Measurements from ENCODE around the gene GTF2F2.

The GTF2F2 gene

DNA sequence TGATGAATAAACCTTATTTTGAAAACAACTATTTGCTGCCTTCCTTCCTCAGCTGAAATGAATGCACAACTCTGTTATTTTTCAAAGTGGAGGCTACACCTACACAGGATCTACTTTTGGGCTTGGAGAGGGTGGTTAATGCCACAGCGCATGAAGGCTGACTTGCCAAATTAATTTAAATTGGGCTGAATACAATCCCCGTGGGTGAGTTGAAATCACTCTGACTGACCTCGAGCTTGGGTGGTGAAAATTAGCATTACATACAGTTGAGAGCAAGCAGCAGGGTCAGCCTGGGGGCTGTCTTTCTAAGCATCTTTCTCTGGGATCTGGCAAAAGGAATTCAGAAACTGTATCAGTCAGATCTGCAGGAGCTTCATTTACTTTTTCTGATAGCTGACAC is 182.2 kb downstream of the GTF2F2 start:
- TF ChIP-seq SPI1 (IDR thresholded peaks at IDR 0.05; ENCODE audit: borderline replicate concordance, low read depth) (no peak), POLR2AphosphoS5 (IDR thresholded peaks at IDR 0.05; ENCODE audit: low read depth) (no peak), GABPA (IDR thresholded peaks at IDR 0.05; ENCODE audit: low read depth) (no peak)
- TF ChIP-seq, protein P1, sequence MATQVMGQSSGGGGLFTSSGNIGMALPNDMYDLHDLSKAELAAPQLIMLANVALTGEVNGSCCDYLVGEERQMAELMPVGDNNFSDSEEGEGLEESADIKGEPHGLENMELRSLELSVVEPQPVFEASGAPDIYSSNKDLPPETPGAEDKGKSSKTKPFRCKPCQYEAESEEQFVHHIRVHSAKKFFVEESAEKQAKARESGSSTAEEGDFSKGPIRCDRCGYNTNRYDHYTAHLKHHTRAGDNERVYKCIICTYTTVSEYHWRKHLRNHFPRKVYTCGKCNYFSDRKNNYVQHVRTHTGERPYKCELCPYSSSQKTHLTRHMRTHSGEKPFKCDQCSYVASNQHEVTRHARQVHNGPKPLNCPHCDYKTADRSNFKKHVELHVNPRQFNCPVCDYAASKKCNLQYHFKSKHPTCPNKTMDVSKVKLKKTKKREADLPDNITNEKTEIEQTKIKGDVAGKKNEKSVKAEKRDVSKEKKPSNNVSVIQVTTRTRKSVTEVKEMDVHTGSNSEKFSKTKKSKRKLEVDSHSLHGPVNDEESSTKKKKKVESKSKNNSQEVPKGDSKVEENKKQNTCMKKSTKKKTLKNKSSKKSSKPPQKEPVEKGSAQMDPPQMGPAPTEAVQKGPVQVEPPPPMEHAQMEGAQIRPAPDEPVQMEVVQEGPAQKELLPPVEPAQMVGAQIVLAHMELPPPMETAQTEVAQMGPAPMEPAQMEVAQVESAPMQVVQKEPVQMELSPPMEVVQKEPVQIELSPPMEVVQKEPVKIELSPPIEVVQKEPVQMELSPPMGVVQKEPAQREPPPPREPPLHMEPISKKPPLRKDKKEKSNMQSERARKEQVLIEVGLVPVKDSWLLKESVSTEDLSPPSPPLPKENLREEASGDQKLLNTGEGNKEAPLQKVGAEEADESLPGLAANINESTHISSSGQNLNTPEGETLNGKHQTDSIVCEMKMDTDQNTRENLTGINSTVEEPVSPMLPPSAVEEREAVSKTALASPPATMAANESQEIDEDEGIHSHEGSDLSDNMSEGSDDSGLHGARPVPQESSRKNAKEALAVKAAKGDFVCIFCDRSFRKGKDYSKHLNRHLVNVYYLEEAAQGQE (IDR thresholded peaks at IDR 0.05; ENCODE audit: insufficient replicate concordance, low read depth): no peak
- TF ChIP-seq, protein P2, sequence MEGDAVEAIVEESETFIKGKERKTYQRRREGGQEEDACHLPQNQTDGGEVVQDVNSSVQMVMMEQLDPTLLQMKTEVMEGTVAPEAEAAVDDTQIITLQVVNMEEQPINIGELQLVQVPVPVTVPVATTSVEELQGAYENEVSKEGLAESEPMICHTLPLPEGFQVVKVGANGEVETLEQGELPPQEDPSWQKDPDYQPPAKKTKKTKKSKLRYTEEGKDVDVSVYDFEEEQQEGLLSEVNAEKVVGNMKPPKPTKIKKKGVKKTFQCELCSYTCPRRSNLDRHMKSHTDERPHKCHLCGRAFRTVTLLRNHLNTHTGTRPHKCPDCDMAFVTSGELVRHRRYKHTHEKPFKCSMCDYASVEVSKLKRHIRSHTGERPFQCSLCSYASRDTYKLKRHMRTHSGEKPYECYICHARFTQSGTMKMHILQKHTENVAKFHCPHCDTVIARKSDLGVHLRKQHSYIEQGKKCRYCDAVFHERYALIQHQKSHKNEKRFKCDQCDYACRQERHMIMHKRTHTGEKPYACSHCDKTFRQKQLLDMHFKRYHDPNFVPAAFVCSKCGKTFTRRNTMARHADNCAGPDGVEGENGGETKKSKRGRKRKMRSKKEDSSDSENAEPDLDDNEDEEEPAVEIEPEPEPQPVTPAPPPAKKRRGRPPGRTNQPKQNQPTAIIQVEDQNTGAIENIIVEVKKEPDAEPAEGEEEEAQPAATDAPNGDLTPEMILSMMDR (IDR thresholded peaks at IDR 0.05; ENCODE audit: insufficient read depth, low read length): no peak
- no peak for DNase-seq (ENCODE audit: low read depth in 1 of 2, low spot score in 1 of 2)
- no peaks in the 10 kb centered on the region for H3K27me3 ChIP-seq (ENCODE audit: insufficient read depth, poor library complexity, severe bottlenecking)
- H3K27ac ChIP-seq (replicated peaks): no peak overlapping the region
- H3K4me3 ChIP-seq (replicated peaks; ENCODE audit: insufficient read depth, low read length): no peak overlapping the region

DNA sequence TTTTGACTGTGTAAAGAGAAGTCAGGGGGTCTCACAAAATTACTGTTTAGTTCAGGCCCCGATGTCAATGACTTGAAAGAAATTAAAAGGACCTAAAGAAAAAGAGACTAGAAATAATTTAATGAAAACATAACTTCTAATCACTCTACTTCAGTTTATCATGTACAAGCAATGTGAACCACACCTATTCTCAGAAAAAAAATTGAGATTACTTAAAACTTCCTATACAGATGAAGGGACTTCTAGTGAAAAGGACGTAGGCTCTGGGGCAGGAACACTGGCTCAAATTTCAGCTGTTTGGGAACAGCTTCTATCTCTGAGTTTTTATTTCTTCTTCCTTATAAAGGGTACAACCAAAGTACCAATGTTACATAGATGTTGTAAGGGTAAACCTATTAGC is 182.7 kb downstream of the GTF2F2 start:
- Histone ChIP-seq H3K27me3 (ENCODE audit: insufficient read depth, poor library complexity, severe bottlenecking) (no peaks in the 10 kb centered on the region), H3K4me3 (replicated peaks; ENCODE audit: insufficient read depth, low read length) (no peak overlapping the region), H3K27ac (replicated peaks) (no peak overlapping the region)
- TF ChIP-seq SPI1 (IDR thresholded peaks at IDR 0.05; ENCODE audit: borderline replicate concordance, low read depth): no peak
- no peak for DNase-seq (ENCODE audit: low read depth in 1 of 2, low spot score in 1 of 2)

DNA sequence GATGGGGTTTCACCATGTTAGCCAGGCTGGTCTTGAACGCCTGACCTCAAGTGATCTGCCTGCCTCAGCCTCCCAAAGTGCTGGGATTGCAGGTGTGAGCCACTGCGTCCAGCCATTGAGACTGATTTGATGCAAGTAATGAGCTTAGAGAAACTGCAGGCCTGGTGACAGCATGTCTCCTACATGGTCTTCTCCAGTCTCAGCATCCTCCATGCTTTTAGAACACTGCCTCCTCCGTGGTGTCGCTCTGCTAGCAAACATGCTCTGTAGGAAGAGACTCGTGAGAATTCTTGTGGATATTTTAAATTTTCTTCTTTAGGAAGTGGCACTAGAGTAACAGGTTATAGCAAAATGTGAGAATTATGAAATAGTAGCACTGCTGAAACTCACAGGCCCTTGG is 183.6 kb downstream of the GTF2F2 start:
- Histone ChIP-seq H3K27ac (replicated peaks) (no peak overlapping the region), H3K27me3 (ENCODE audit: insufficient read depth, poor library complexity, severe bottlenecking) (no peaks in the 10 kb centered on the region), H3K4me3 (replicated peaks; ENCODE audit: insufficient read depth, low read length) (no peak overlapping the region)
- TF ChIP-seq SPI1 (IDR thresholded peaks at IDR 0.05; ENCODE audit: borderline replicate concordance, low read depth) (no peak), POLR2AphosphoS5 (IDR thresholded peaks at IDR 0.05; ENCODE audit: low read depth) (no peak)
- no peak for DNase-seq (ENCODE audit: low read depth in 1 of 2, low spot score in 1 of 2)

DNA sequence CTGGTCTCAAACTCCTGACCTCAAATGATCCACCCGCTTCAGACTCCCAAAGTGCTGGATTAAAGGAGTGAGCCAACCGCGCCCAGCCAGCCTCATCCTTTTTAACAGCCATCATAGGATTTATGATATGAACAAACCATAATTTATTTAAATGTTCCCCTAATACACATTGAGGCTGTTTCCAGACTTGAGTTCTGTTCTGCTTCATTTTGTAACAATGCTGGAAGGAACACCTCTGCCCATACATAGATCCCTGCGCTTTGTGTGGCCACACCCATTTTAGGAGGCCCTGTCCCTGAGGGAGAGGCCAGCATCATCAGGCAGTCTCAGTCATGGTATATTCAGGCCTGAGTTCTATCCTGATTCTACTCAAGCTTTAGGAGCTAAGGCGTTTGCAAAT is 184.8 kb downstream of the GTF2F2 start:
- no peak for DNase-seq (ENCODE audit: low read depth in 1 of 2, low spot score in 1 of 2)
- Histone ChIP-seq H3K4me3 (replicated peaks; ENCODE audit: insufficient read depth, low read length) (no peak overlapping the region), H3K27me3 (ENCODE audit: insufficient read depth, poor library complexity, severe bottlenecking) (no peaks in the 10 kb centered on the region), H3K27ac (replicated peaks) (no peak overlapping the region)
- no peak for TF ChIP-seq GABPA (IDR thresholded peaks at IDR 0.05; ENCODE audit: low read depth)
- no peak for TF ChIP-seq POLR2AphosphoS5 (IDR thresholded peaks at IDR 0.05; ENCODE audit: low read depth)
- TF ChIP-seq, protein P1 (IDR thresholded peaks at IDR 0.05; ENCODE audit: insufficient replicate concordance, low read depth): no peak
- no peak for TF ChIP-seq SPI1 (IDR thresholded peaks at IDR 0.05; ENCODE audit: borderline replicate concordance, low read depth)
- TF ChIP-seq, protein P2 (IDR thresholded peaks at IDR 0.05; ENCODE audit: insufficient read depth, low read length): no peak

DNA sequence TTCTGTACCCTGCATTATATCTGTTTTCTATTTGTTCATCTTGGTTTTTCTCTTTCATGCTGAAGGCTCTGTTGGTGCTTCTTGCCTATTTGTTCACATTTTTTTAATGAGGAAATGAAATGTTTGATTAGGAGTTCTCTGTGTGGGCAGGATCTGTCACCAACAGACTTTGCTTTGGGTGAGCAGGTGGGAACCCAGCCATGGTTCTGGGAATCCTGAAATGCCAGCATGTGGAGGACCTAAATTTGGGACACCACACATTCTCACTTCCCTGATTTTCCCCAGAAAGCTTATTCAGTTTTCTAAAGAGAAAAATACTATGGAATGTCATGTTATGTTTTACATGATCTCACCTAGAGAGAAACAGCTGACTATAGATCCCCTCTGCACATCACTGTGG is 186.7 kb downstream of the GTF2F2 start:
- TF ChIP-seq POLR2AphosphoS5 (IDR thresholded peaks at IDR 0.05; ENCODE audit: low read depth) (no peak), SPI1 (IDR thresholded peaks at IDR 0.05; ENCODE audit: borderline replicate concordance, low read depth) (no peak), GABPA (IDR thresholded peaks at IDR 0.05; ENCODE audit: low read depth) (no peak)
- TF ChIP-seq, protein P1 (IDR thresholded peaks at IDR 0.05; ENCODE audit: insufficient replicate concordance, low read depth): no peak
- TF ChIP-seq, protein P2 (IDR thresholded peaks at IDR 0.05; ENCODE audit: insufficient read depth, low read length): no peak
- Histone ChIP-seq H3K4me3 (replicated peaks; ENCODE audit: insufficient read depth, low read length) (no peak overlapping the region), H3K27ac (replicated peaks) (no peak overlapping the region), H3K27me3 (ENCODE audit: insufficient read depth, poor library complexity, severe bottlenecking) (no peaks in the 10 kb centered on the region)
- DNase-seq (ENCODE audit: low read depth in 1 of 2, low spot score in 1 of 2): no peak
